Measurements from ENCODE around the gene CDH11. TPM values are rescaled to one million over a fixed set of nuclear protein-coding genes. Genes with fewer than 3 reads are reported as not detected.

Gene CDH11
- total RNA-seq, 1 donor from 2014 or later, result 45.2 TPM

- Histone ChIP-seq H3K4me3 (peak overlapping the region; percentile 73 to 81), H3K27ac (peak overlapping the region; percentile 91), H3K36me3 (no peaks in the 10 kb centered on the region), H3K27me3 (no peaks in the 10 kb centered on the region), H3K9me3 (no peaks in the 10 kb centered on the region), H3K4me1 (peaks cover 28% of the 10 kb centered on the region)
- DNase-seq (ENCODE audit: extremely low spot score in 2 of 2), result no peak
- intact Hi-C loops (cut with DNase I), result loop anchor here (5.0 kb wide), 1 partner anchor 1146 kb away; no protein-coding TSS in a partner anchor
- TF ChIP-seq CTCF (IDR thresholded peaks at IDR 0.05) (no peak), POLR2A (IDR thresholded peaks at IDR 0.05) (no peak), POLR2AphosphoS5 (IDR thresholded peaks at IDR 0.05; ENCODE audit: insufficient read depth in 1 of 2, low read depth in 1 of 2) (peak in 1 of 2 donors; percentile 49)
Observed at GRCh38 chr16:65120831-65121721, 787 bp downstream of the CDH11 start.

GRCh38 chr16:65120461-65120830 is 1.4 kb downstream of the CDH11 start:
- intact Hi-C loops (cut with DNase I), result loop anchor here (5.0 kb wide), 1 partner anchor 1147 kb away; no protein-coding TSS in a partner anchor
- H3K36me3 ChIP-seq, result no peaks in the 10 kb centered on the region
- TF ChIP-seq CTCF (IDR thresholded peaks at IDR 0.05), result no peak
- no peak for TF ChIP-seq POLR2A (IDR thresholded peaks at IDR 0.05)
- TF ChIP-seq POLR2AphosphoS5 (IDR thresholded peaks at IDR 0.05; ENCODE audit: insufficient read depth in 1 of 2, low read depth in 1 of 2), result no peak
- H3K27me3 ChIP-seq, result no peaks in the 10 kb centered on the region
- no peak for DNase-seq (ENCODE audit: extremely low spot score in 2 of 2)
- peak overlapping the region; percentile 91 for H3K27ac ChIP-seq
- peaks cover 33% of the 10 kb centered on the region for H3K4me1 ChIP-seq
- H3K9me3 ChIP-seq, result no peaks in the 10 kb centered on the region
- H3K4me3 ChIP-seq, result peak overlapping the region; percentile 73 to 81

- TF ChIP-seq CTCF (IDR thresholded peaks at IDR 0.05), result no peak
- TF ChIP-seq POLR2A (IDR thresholded peaks at IDR 0.05), result no peak
- no peak for TF ChIP-seq POLR2AphosphoS5 (IDR thresholded peaks at IDR 0.05; ENCODE audit: insufficient read depth in 1 of 2, low read depth in 1 of 2)
- no peaks in the 10 kb centered on the region for H3K36me3 ChIP-seq
- no peaks in the 10 kb centered on the region for H3K27me3 ChIP-seq
- peak overlapping the region; percentile 73 to 81 for H3K4me3 ChIP-seq
- peaks cover 38% of the 10 kb centered on the region for H3K4me1 ChIP-seq
- H3K27ac ChIP-seq, result peak overlapping the region; percentile 91
- H3K9me3 ChIP-seq, result no peaks in the 10 kb centered on the region
- no peak for DNase-seq (ENCODE audit: extremely low spot score in 2 of 2)
- intact Hi-C loops (cut with DNase I), result loop anchor here (5.0 kb wide), 1 partner anchor 1147 kb away; no protein-coding TSS in a partner anchor
Observed at GRCh38 chr16:65119901-65120401, 1.9 kb downstream of the CDH11 start.

- Histone ChIP-seq H3K4me1 (peaks cover 39% of the 10 kb centered on the region), H3K27me3 (no peaks in the 10 kb centered on the region), H3K27ac (peak overlapping the region; percentile 91), H3K36me3 (no peaks in the 10 kb centered on the region), H3K4me3 (no peak overlapping the region), H3K9me3 (no peaks in the 10 kb centered on the region)
- no peak for DNase-seq (ENCODE audit: extremely low spot score in 2 of 2)
- intact Hi-C loops (cut with DNase I), result no loop called here
- TF ChIP-seq POLR2AphosphoS5 (IDR thresholded peaks at IDR 0.05; ENCODE audit: insufficient read depth in 1 of 2, low read depth in 1 of 2) (no peak), CTCF (IDR thresholded peaks at IDR 0.05) (no peak)
Observed at GRCh38 chr16:65119435-65119834, 2.4 kb downstream of the CDH11 start.

- TF ChIP-seq POLR2AphosphoS5 (IDR thresholded peaks at IDR 0.05; ENCODE audit: insufficient read depth in 1 of 2, low read depth in 1 of 2) (no peak), POLR2A (IDR thresholded peaks at IDR 0.05) (no peak), CTCF (IDR thresholded peaks at IDR 0.05) (no peak)
- H3K9me3 ChIP-seq, result no peaks in the 10 kb centered on the region
- H3K36me3 ChIP-seq, result no peaks in the 10 kb centered on the region
- no peaks in the 10 kb centered on the region for H3K27me3 ChIP-seq
- DNase-seq (ENCODE audit: extremely low spot score in 2 of 2), result no peak
- no peak overlapping the region for H3K4me3 ChIP-seq
- H3K4me1 ChIP-seq, result peaks cover 36% of the 10 kb centered on the region
- H3K27ac ChIP-seq, result no peak overlapping the region
- intact Hi-C loops (cut with DNase I), result no loop called here
Observed at GRCh38 chr16:65118871-65119270, 3.0 kb downstream of the CDH11 start.

All from vagina (tissue), 2 donors.